Upper lobe of left lung (tissue), 4 donors: ENCODE measurements around the gene CNTNAP2.

Experiments
- CTCF ChIP-seq, 6 experiments: fragments of 450-650 bp in 4 of 6; fragments of 200-600 bp in 2 of 6; sonication (generic) in 2 of 6; IDR thresholded peaks; one replicate each; pipeline ENCODE4 v1.5.1; 2016 to 2019; ENCODE audit warnings: antibody characterized with exemption in 6 of 6
- POLR2A ChIP-seq, 4 donors: fragments of 450-650 bp; IDR thresholded peaks; one replicate each; pipeline ENCODE4 v1.5.1; 2016 to 2017; ENCODE audit warnings: antibody characterized with exemption in 4 of 4, mild to moderate bottlenecking in 2 of 4

- TF ChIP-seq POLR2A (IDR thresholded peaks at IDR 0.05) (no peak), CTCF (IDR thresholded peaks at IDR 0.05) (no peak)
Observed at GRCh38 chr7:148325208-148325607, 2208.6 kb downstream of the CNTNAP2 start.
